HG03565 (cell line): Measurements from ENCODE around the gene UPB1.
"Not testable (repeated sequence)": the region's sequence is repeated elsewhere in the genome, so short reads cannot be mapped to it uniquely, and the experiment has no call there.

Source experiments
- ATAC-seq: cut with Tn5 transposase; IDR thresholded peaks from one replicate; pipeline ENCODE4 v1.9.1; 2021; ENCODE audit warnings: mild to moderate bottlenecking, moderate library complexity; ENCODE audit not compliant: unreplicated experiment

UPB1 gene

GRCh38 chr22:24525416-24526037, 30.4 kb downstream of the UPB1 start:
- peak; percentile 70 for ATAC-seq

GRCh38 chr22:24526191-24526590, 31.1 kb downstream of the UPB1 start:
- no peak for ATAC-seq

- ATAC-seq: no peak
Measured at GRCh38 chr22:24529898-24530297, 34.8 kb downstream of the UPB1 start.

- ATAC-seq: not testable (repeated sequence)
Measured at GRCh38 chr22:24530968-24531367, 35.8 kb downstream of the UPB1 start.

- no peak for ATAC-seq
Measured at GRCh38 chr22:24532075-24532474, 36.9 kb downstream of the UPB1 start.

GRCh38 chr22:24535348-24535747, 40.2 kb downstream of the UPB1 start:
- no peak for ATAC-seq

- no peak for ATAC-seq
Measured at GRCh38 chr22:24536089-24536488, 41.0 kb downstream of the UPB1 start.

- ATAC-seq: no peak
Measured at GRCh38 chr22:24540470-24540869, 45.3 kb downstream of the UPB1 start.

GRCh38 chr22:24541681-24542515, 46.8 kb downstream of the UPB1 start:
- no peak for ATAC-seq

GRCh38 chr22:24542641-24543040, 47.5 kb downstream of the UPB1 start:
- no peak for ATAC-seq

- ATAC-seq: no peak
Measured at GRCh38 chr22:24543185-24543601, 48.1 kb downstream of the UPB1 start.

GRCh38 chr22:24543679-24544243, 48.6 kb downstream of the UPB1 start:
- no peak for ATAC-seq

GRCh38 chr22:24548812-24549211, 53.7 kb downstream of the UPB1 start:
- ATAC-seq: no peak

GRCh38 chr22:24550028-24550901, 55.1 kb downstream of the UPB1 start:
- ATAC-seq: no peak

- no peak for ATAC-seq
Measured at GRCh38 chr22:24550902-24551435, 55.8 kb downstream of the UPB1 start.

GRCh38 chr22:24552503-24553286, 57.6 kb downstream of the UPB1 start:
- ATAC-seq: not testable (repeated sequence)

GRCh38 chr22:24553597-24554312, 58.6 kb downstream of the UPB1 start:
- ATAC-seq: no peak

- no peak for ATAC-seq
Measured at GRCh38 chr22:24554313-24555164, 59.4 kb downstream of the UPB1 start, which contains the start of gene GUCD1. GUCD1 (minus strand) TSS chr22:24555138; CDS start chr22:24554991, 147 bp downstream.
